GM06990 (cell line): Measurements from ENCODE around the gene PCMTD2.

Source experiments
- DNase-seq: peaks from one replicate; pipeline ENCODE4 v3.0.0-alpha.2; 2011; ENCODE audit not compliant: insufficient read length; ENCODE audit errors: extremely low read depth
- H3K27me3 ChIP-seq: replicated peaks from 2 replicates; pipeline ENCODE4 v1.6.0; 2011; ENCODE audit warnings: low read length; ENCODE audit not compliant: control insufficient read depth, insufficient read depth
- H3K36me3 ChIP-seq: 2 replicates; pipeline ENCODE4 v1.5.1; 2011; ENCODE audit warnings: low read length; ENCODE audit not compliant: control insufficient read depth, insufficient read depth
- H3K4me3 ChIP-seq: replicated peaks from 2 replicates; pipeline ENCODE4 v1.5.1; 2011; ENCODE audit warnings: low read depth, mild to moderate bottlenecking, control low read depth, low read length
- TF ChIP-seq, protein P1 (sequence below): IDR thresholded peaks from 2 replicates; pipeline ENCODE4 v1.5.1; 2011; ENCODE audit warnings: low read length, control low read depth, mild to moderate bottlenecking, inconsistent platforms; ENCODE audit not compliant: insufficient read depth, poor library complexity, severe bottlenecking

PCMTD2 gene

DNA sequence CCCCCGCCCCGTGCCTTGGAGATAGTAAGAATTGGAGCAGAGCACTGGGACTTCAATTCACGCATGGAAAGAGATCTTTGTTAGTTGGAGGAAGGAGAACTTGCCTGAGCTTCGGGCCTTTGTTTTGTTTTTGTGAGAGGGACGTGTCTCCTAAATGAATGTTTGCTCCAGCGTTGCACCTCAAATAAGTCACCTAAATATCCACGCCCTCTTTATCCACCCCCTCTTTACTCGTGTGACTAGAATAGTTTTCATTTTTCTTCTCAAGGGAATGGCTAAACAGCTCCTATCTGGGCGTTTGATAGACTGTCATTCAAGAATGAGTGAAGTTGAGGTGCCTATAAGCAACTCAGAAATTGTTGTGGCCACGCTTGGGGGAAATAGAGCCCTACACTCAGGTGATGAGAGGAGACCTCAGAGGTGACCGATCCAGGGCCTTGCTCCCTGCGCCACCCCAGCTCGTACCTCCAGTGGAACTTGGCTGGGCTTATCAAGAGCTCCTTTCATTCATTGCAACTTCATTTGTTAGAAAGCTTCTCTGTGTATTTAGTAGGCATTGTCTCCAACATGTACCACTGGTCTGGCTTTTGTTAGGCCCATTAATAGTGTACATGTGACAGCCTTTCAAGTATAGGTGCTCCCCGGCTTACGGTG is 861 bp downstream of the PCMTD2 start:
- TF ChIP-seq, protein P1, sequence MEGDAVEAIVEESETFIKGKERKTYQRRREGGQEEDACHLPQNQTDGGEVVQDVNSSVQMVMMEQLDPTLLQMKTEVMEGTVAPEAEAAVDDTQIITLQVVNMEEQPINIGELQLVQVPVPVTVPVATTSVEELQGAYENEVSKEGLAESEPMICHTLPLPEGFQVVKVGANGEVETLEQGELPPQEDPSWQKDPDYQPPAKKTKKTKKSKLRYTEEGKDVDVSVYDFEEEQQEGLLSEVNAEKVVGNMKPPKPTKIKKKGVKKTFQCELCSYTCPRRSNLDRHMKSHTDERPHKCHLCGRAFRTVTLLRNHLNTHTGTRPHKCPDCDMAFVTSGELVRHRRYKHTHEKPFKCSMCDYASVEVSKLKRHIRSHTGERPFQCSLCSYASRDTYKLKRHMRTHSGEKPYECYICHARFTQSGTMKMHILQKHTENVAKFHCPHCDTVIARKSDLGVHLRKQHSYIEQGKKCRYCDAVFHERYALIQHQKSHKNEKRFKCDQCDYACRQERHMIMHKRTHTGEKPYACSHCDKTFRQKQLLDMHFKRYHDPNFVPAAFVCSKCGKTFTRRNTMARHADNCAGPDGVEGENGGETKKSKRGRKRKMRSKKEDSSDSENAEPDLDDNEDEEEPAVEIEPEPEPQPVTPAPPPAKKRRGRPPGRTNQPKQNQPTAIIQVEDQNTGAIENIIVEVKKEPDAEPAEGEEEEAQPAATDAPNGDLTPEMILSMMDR = no peak
- peak overlapping the region; percentile 81 for H3K4me3 ChIP-seq
- no peaks in the 10 kb centered on the region; the same call in none of the 2 replicates for H3K36me3 ChIP-seq
- no peak for DNase-seq
- H3K27me3 ChIP-seq = no peaks in the 10 kb centered on the region

- TF ChIP-seq, protein P1 = no peak
- H3K36me3 ChIP-seq = no peaks in the 10 kb centered on the region; the same call in none of the 2 replicates
- H3K4me3 ChIP-seq = no peak overlapping the region
- no peaks in the 10 kb centered on the region for H3K27me3 ChIP-seq
- DNase-seq = no peak
Measured at GRCh38 chr20:64257107-64257757, 1.7 kb downstream of the PCMTD2 start.

DNA sequence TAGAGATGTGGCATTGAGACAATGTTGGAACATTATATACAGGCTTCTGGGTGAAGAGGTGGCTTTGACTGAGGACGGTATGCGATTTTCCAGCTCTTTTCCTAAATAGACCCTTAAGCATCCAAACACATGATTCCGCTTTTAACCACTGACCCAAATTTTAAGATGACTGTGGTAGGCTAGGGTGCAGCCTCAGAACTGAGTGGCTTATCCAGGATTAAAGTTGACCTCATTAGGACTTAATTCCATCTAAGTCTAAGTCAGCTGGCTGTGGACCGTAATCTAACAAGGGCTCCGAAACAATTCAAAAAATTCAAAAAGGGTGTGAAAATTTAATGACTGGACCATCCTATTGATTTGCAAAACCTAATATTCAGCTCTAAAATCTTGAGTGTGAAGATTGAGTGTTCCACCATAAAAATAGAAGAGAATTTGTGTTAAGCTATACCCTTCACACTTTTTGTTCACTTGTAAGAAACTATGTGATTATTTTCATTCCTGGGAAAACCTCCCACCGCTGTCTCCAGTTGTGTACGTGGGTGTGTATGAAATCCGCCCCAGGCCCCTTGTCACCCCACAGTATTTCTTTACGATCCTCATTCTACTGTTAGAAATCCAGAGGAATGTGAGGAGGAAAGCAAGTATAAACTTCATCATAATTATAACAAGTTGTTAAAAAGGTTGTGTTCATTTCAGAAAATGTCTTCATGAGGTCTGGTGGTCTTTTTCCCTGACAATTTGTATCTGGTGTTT is 2.7 kb downstream of the PCMTD2 start:
- Histone ChIP-seq H3K4me3 (no peak overlapping the region), H3K27me3 (no peaks in the 10 kb centered on the region), H3K36me3 (no peaks in the 10 kb centered on the region; the same call in none of the 2 replicates)
- TF ChIP-seq, protein P1 = no peak
- no peak for DNase-seq

- H3K36me3 ChIP-seq = no peaks in the 10 kb centered on the region; the same call in none of the 2 replicates
- H3K27me3 ChIP-seq = no peaks in the 10 kb centered on the region
- TF ChIP-seq, protein P1 = no peak
- DNase-seq = no peak
- H3K4me3 ChIP-seq = no peak overlapping the region
Measured at GRCh38 chr20:64260239-64260638, 4.7 kb downstream of the PCMTD2 start.

DNA sequence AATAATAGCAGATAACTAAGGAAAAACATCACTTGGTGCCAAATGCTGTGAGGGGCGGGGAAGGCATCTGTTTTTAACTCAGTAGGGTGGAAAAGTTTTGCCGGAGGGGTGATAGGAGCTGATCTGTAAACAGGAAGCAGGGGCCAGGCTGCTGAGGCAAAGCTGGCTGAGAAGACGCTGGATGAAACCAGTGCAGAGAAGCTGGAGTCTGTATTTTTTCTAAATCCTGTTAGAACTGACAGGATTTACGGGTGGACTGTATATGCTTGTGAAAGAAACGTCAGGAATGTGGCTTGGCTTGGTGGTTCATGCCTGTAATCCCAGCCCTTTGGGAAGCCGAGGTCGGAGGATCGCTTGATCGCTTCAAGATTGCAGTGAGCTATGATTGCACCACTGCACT is 5.6 kb downstream of the PCMTD2 start:
- DNase-seq = no peak
- H3K36me3 ChIP-seq = no peaks in the 10 kb centered on the region; the same call in none of the 2 replicates

More for the DNA sequence above, 5.6 kb downstream of the PCMTD2 start:
- TF ChIP-seq, protein P1 = no peak
- Histone ChIP-seq H3K27me3 (no peaks in the 10 kb centered on the region), H3K4me3 (no peak overlapping the region)
